ACC112 (cell line): Measurements from ENCODE around the gene PLXNA2.

Source experiments
- H2AFZ ChIP-seq: fragments of 200-600 bp; sonication (generic); one replicate; pipeline ENCODE4 v1.6.0; 2017; ENCODE audit warnings: antibody characterized with exemption, low read length; ENCODE audit not compliant: unreplicated experiment
- H3K27ac ChIP-seq: fragments of 200-600 bp; sonication (generic); 2 replicates; pipeline ENCODE4 v1.5.1; 2014; ENCODE audit warnings: low read depth, mild to moderate bottlenecking, antibody characterized with exemption, low read length, moderate library complexity
- H3K27me3 ChIP-seq: fragments of 200-600 bp; sonication (generic); 2 replicates; pipeline ENCODE4 v1.6.1; 2014; ENCODE audit warnings: mild to moderate bottlenecking, antibody characterized with exemption, low read length, moderate library complexity, mixed read lengths; ENCODE audit not compliant: insufficient read depth
- H3K36me3 ChIP-seq: fragments of 200-600 bp; sonication (generic); 2 replicates; pipeline ENCODE4 v1.6.1; 2016; ENCODE audit warnings: mild to moderate bottlenecking, antibody characterized with exemption, low read length, moderate library complexity, mixed read lengths; ENCODE audit not compliant: insufficient read depth
- H3K4me1 ChIP-seq: fragments of 200-600 bp; sonication (generic); one replicate; pipeline ENCODE4 v1.6.1; 2016; ENCODE audit warnings: low read length, mixed read lengths; ENCODE audit not compliant: insufficient read depth, unreplicated experiment, control insufficient read depth
- H3K4me3 ChIP-seq: fragments of 200-600 bp; sonication (generic); 2 replicates; pipeline ENCODE4 v1.5.1; 2014; ENCODE audit warnings: mild to moderate bottlenecking, low read depth, low read length
- H3K79me2 ChIP-seq: fragments of 200-600 bp; sonication (generic); one replicate; pipeline ENCODE4 v1.6.0; 2016; ENCODE audit warnings: low read length; ENCODE audit not compliant: control insufficient read depth, unreplicated experiment, insufficient read depth

PLXNA2 gene

DNA sequence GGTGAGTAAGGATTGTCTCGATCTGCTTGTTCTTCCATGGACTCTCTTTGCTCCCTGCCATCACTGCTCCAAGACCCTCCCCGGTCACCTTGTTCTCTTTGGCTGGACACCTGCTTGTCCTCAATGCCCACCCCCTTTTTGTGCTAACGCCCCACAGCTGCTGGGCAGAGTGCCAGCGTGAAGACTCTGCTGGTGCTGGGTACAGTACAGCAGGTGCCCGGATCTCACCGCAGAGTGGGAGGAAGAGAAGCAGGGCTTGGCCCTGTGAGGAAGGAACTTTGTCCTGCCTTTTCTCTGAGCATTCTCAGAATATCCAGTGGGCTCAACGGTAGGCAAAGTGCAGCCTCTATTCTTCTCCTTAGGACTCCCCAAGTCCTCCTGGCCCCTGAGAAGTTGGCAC, 90.1 kb downstream of the PLXNA2 start:
- Histone ChIP-seq H3K4me1 (peaks cover 8% of the 10 kb centered on the region), H2AFZ (no peak overlapping the region), H3K36me3 (no peaks in the 10 kb centered on the region), H3K79me2 (peaks cover 25% of the 10 kb centered on the region), H3K4me3 (no peak overlapping the region), H3K27me3 (no peaks in the 10 kb centered on the region), H3K27ac (0 out of 2 replicates have a peak overlapping the region, but pooled peaks have one; percentile 16)

DNA sequence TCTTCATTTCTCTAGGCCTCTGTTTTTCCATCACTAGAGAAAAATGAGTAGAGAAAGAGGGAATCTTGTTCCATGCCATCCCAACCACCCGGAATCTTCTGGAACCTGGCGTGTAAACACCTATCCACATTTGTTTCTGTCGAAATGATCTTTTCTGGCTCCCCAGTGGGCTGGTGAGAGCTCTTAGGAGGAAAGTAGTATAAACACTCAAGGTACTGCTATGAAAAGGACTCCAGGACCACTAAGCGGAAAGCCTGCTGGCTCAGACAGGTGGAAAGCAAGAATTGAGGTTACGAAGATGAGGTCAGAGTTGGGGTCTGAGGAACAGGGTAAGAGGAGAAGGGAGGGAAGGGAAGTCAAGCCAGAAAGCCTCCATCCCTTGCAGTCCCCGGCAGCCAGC, 90.8 kb downstream of the PLXNA2 start:
- H3K27ac ChIP-seq, result no peak overlapping the region
- peaks cover 8% of the 10 kb centered on the region for H3K4me1 ChIP-seq
- H2AFZ ChIP-seq, result no peak overlapping the region
- H3K4me3 ChIP-seq, result no peak overlapping the region
- H3K36me3 ChIP-seq, result no peaks in the 10 kb centered on the region
- no peaks in the 10 kb centered on the region for H3K27me3 ChIP-seq
- peaks cover 24% of the 10 kb centered on the region for H3K79me2 ChIP-seq

DNA sequence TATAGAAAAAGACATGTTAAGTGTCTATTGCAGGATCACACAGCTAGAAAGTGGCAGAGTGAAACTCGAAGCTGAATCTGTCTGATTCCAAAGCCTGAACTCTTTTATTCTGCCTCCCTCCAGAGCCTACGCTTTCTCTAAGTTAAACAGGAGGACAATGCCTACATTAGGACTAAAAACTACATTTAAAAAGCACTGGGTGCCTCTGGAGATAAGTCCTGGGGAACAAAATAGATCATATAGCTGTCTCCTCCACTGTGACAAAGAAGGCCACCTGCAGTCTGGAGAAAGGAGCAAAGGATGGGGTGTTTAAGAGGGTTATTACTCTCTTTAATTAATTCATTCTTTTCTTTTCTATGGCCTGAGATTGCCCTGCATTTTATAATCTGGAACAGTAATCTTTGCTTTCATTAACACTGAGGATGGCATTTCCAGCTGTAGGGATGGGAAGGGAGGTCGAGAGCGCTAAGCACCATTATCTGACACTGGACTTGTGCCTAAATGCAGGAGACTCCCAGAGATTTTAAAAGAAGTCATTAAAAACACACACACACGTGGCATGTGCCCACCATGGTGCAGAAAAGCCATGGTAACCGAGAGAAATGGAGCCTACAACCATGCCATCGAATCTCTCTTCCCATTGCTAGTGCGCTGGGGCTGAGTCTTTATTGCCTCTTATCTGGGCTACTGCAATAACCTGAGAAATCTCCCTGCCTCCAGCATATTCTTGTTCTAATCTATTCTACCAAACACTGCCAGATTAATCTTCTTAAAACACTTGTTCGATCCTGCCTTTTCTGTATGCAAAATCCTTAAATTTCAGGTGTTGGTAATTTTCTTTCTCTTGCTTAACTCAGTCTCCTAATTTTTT, 92.2 kb downstream of the PLXNA2 start:
- Histone ChIP-seq H3K27me3 (no peaks in the 10 kb centered on the region), H3K36me3 (no peaks in the 10 kb centered on the region), H3K4me1 (peaks cover 8% of the 10 kb centered on the region), H2AFZ (no peak overlapping the region), H3K79me2 (peaks cover 17% of the 10 kb centered on the region), H3K4me3 (no peak overlapping the region), H3K27ac (no peak overlapping the region)

DNA sequence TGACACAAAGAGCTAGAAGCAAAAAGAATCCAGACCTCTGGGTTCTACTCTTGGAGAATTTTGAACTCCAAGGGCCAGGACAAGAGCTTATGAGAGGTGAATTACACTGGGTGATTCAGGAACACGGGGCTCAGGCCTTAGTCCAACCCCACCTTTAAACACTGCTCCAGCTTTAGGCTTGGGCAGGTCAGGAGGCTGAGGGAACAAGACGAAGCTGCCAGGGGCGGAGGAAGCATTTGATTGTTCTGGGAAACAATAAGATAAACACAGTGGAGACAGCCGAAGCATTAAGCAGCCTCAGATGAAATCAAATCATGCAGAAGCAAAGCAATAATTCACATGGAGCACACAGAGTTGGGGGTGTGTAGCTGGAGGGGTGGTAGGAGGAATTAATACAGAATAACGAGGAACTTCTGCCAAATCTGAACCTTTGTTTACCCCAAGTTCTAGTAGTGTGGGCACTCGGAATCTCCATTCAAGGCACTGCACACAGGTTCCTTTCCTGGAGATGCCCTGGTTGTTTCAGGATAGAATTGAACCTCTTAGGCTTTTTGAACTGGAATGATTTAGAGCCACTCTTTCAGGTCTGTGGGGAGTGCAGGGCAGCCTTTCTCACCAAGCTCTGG, 93.2 kb downstream of the PLXNA2 start:
- Histone ChIP-seq H3K36me3 (no peaks in the 10 kb centered on the region), H3K4me3 (no peak overlapping the region), H3K4me1 (peaks cover 8% of the 10 kb centered on the region), H3K27ac (no peak overlapping the region), H3K27me3 (no peaks in the 10 kb centered on the region), H3K79me2 (peaks cover 15% of the 10 kb centered on the region), H2AFZ (no peak overlapping the region)

DNA sequence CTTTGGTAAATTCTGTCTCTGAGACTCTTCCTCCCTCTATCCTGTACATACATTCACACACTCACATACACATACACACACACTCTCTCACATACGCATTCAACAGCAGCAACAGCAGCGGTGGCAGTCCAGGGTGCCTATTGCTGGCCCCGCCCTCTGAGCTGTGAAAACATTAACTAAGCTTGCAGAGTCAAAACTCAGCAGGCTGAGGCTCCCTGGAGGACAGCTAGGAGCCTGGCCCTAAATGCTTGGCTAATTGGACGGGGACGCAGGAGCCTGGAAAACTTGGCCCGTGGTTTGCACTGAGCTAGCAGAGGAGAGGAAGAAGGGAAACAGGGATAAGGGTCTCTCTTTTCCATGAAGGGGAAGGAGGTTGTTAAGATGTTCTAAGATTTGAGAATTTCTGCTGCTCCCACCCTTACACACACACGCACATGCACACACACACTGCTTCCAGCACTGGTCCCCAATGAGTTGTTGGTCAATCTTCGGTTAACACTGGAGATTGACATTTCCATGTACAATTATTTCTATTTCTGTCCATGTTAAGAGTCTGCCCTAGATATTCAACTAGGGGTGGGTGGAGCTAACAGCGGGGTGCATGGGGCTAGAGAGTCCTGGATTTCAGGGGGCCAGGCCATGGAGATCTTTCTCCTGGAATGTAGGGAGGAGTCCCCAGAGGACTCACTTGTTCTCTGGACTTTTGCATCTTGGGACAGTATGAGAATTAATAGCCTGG, 94.2 kb downstream of the PLXNA2 start:
- H3K27ac ChIP-seq, result no peak overlapping the region
- no peaks in the 10 kb centered on the region for H3K27me3 ChIP-seq
- peaks cover 7% of the 10 kb centered on the region for H3K4me1 ChIP-seq
- H3K79me2 ChIP-seq, result peaks cover 19% of the 10 kb centered on the region
- no peaks in the 10 kb centered on the region for H3K36me3 ChIP-seq
- no peak overlapping the region for H3K4me3 ChIP-seq
- no peak overlapping the region for H2AFZ ChIP-seq

DNA sequence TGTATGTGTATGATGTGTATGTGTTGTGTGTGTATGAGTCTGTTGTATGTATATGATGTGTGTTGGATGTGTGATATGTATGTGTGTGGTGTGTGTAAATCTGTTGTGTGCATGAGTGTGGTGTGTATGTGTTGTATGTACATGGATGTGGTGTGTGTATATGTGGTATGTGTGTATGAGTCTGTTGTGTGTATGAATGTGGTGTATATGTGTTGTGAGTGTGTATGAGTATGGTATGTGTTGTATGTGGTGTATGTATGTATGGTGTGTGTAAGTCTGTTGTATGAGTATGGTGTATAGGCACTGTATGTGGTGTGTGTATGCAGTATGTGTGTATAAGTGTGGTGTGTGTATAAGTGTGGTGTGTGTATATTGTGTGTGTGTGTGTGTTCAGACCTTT, 95.0 kb downstream of the PLXNA2 start:
- no peaks in the 10 kb centered on the region for H3K36me3 ChIP-seq
- H3K27me3 ChIP-seq, result no peaks in the 10 kb centered on the region
- H3K4me1 ChIP-seq, result peaks cover 2% of the 10 kb centered on the region
- H3K79me2 ChIP-seq, result peaks cover 21% of the 10 kb centered on the region
- no peak overlapping the region for H3K27ac ChIP-seq
- H3K4me3 ChIP-seq, result no peak overlapping the region
- no peak overlapping the region for H2AFZ ChIP-seq

DNA sequence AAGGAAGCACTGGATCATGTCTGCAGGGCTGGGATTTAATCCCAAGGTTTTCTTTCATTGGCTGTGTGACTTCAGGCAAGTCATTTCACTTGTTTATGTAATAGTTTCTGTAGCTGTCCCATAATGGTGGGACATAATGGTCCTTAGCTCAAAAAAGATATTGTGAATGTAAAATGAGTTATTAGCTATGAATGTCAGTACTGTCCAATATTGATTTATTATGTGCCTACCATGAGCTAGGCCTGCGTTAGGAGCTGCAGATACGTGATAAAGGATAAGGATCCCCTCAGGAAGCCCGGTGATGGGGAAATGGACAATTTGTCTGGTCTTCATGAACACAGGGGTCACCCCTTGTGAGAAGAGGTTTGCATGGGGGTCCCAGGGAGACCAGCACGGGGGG, 95.8 kb downstream of the PLXNA2 start:
- H3K4me3 ChIP-seq, result no peak overlapping the region
- no peaks in the 10 kb centered on the region for H3K36me3 ChIP-seq
- H3K27me3 ChIP-seq, result no peaks in the 10 kb centered on the region
- no peak overlapping the region for H2AFZ ChIP-seq
- H3K4me1 ChIP-seq, result peaks cover 2% of the 10 kb centered on the region
- H3K27ac ChIP-seq, result no peak overlapping the region
- peaks cover 21% of the 10 kb centered on the region for H3K79me2 ChIP-seq

DNA sequence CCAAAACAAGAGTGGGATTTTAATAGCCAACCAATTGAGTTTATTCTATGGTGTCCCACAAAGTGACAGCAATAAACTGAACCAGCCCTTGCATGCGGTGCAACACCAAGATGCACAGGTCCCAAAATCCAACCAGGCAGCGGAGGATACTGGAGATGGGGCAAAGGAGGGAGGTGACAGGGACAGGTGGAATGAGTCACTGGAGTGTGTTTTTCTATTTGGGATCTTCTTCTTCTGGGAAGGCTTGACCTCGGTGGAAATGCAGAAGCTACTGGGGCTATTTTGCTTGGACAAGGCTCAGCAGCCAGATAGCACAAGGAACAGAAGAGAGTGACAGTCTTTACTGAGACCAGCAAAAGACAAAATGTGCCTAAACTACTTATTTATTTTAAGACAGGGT, 97.5 kb downstream of the PLXNA2 start:
- Histone ChIP-seq H3K4me3 (no peak overlapping the region), H3K27me3 (no peaks in the 10 kb centered on the region), H3K27ac (no peak overlapping the region), H2AFZ (no peak overlapping the region), H3K4me1 (peaks cover 7% of the 10 kb centered on the region), H3K36me3 (no peaks in the 10 kb centered on the region; the same call in 1 of the 2 replicates), H3K79me2 (peaks cover 19% of the 10 kb centered on the region)

DNA sequence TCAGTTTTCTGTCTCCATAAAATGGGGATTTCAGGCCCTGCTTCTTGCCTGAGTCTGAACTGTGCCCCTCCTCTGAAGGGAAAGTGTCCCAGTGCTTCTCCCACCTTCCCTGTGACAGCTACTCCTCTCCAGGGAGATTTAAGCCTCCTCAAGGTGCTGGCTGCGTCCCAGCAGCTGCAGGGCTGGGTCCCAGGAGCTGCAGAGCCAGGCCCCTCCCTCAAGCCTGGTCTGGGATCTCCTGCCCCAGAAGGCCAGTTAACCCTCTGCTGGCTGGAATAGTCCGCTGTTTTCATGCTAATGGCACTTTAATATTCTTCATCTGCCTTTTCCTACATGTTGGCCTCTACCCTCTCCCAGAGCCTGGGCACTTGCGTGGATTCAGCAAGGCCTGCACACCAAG, 99.0 kb downstream of the PLXNA2 start:
- H3K79me2 ChIP-seq, result peaks cover 13% of the 10 kb centered on the region
- H3K27me3 ChIP-seq, result no peaks in the 10 kb centered on the region
- no peak overlapping the region for H3K4me3 ChIP-seq
- H3K36me3 ChIP-seq, result no peaks in the 10 kb centered on the region; the same call in 1 of the 2 replicates
- H2AFZ ChIP-seq, result no peak overlapping the region
- peaks cover 7% of the 10 kb centered on the region for H3K4me1 ChIP-seq
- no peak overlapping the region for H3K27ac ChIP-seq

DNA sequence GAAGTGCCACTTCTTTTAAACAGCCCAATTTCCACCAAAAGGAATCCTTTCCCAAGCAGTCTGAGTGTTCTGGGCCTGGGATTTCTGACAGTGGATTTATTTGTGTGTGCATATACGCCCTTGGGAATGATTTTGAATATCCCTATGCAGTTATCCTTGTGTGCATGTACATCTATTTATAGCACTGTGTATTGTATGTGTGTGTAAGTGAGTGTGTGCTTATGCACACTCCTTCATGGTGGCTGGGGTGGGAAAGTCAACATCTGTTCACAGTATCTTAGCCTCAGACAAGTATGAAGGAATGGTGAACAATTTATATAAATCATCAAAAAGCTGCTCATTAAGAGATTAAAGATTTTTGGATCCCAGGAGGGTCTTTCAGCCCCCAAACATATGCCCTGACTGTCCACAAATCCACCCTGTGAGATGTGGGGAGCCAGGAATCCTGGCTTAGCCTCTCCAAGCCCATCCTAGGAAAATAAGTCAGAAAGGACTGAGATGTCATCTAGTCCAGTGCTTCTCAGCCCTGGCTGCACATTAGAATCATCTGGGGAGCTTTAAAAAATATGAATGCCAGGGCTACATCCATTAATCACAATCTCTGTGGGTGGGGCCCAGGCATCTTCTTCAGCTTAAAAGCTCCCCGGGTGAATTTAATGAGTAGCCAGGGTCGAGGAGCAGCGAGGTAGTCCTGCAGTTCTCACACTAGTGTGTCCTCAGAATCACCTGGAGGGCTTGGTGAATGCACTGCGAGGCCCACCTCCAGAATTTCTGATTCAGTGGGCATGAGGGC, 101.4 kb downstream of the PLXNA2 start:
- Histone ChIP-seq H3K27ac (no peak overlapping the region), H3K4me1 (peaks cover 4% of the 10 kb centered on the region), H3K27me3 (no peaks in the 10 kb centered on the region), H3K36me3 (no peaks in the 10 kb centered on the region; the same call in 1 of the 2 replicates), H3K4me3 (no peak overlapping the region), H3K79me2 (peaks cover 10% of the 10 kb centered on the region), H2AFZ (no peak overlapping the region)
